ENCODE measurements around the gene ITGA7. TPM values are rescaled to one million over a fixed set of nuclear protein-coding genes. Genes with fewer than 3 reads are reported as not detected.

ITGA7 gene
- total RNA-seq, 1 donor: 13.9 TPM

- TF ChIP-seq, protein P1, sequence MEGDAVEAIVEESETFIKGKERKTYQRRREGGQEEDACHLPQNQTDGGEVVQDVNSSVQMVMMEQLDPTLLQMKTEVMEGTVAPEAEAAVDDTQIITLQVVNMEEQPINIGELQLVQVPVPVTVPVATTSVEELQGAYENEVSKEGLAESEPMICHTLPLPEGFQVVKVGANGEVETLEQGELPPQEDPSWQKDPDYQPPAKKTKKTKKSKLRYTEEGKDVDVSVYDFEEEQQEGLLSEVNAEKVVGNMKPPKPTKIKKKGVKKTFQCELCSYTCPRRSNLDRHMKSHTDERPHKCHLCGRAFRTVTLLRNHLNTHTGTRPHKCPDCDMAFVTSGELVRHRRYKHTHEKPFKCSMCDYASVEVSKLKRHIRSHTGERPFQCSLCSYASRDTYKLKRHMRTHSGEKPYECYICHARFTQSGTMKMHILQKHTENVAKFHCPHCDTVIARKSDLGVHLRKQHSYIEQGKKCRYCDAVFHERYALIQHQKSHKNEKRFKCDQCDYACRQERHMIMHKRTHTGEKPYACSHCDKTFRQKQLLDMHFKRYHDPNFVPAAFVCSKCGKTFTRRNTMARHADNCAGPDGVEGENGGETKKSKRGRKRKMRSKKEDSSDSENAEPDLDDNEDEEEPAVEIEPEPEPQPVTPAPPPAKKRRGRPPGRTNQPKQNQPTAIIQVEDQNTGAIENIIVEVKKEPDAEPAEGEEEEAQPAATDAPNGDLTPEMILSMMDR (IDR thresholded peaks at IDR 0.05; ENCODE audit: insufficient read depth, low read length): peak; percentile 34
- peak overlapping the region; percentile 66 for H3K4me3 ChIP-seq (ENCODE audit: low read depth, low read length)
- no peak for DNase-seq (ENCODE audit: low read depth)
These were observed 1.8 kb downstream of the ITGA7 start for GRCh38 chr12:55705782-55706402.

- TF ChIP-seq, protein P1 (IDR thresholded peaks at IDR 0.05; ENCODE audit: insufficient read depth, low read length): no peak
- DNase-seq (ENCODE audit: low read depth): peak; percentile 63
- H3K4me3 ChIP-seq (ENCODE audit: low read depth, low read length): no peak overlapping the region
These were observed 2.6 kb downstream of the ITGA7 start for GRCh38 chr12:55704824-55705718.

- peak; percentile 78 for DNase-seq (ENCODE audit: low read depth)
- TF ChIP-seq, protein P1 (IDR thresholded peaks at IDR 0.05; ENCODE audit: insufficient read depth, low read length): no peak
- no peak overlapping the region for H3K4me3 ChIP-seq (ENCODE audit: low read depth, low read length)
These were observed 3.6 kb downstream of the ITGA7 start for GRCh38 chr12:55703901-55704761.

- no peak overlapping the region for H3K4me3 ChIP-seq (ENCODE audit: low read depth, low read length)
- TF ChIP-seq, protein P1 (IDR thresholded peaks at IDR 0.05; ENCODE audit: insufficient read depth, low read length): no peak
- no peak for DNase-seq (ENCODE audit: low read depth)
These were observed 4.4 kb downstream of the ITGA7 start for GRCh38 chr12:55703288-55703687.

DNA sequence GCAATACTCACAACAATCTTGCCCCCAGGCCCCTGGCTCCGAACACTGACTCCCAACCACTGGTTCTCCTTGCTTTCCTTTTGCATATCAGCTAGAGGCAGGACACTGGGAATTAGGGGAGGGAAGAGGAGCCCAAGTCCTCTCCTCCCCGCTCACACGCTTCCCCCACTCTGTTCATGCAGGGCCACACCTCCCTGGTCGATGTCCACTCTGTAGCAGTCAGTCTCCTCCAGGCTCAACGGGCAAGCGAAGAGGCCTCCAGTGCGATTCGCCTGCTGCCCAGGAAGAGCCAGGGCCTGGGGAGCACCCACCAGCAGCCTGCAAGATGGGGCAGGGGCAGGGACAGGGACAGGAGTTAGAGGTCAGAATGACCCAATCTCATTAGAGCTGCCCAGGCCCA is 4.8 kb downstream of the ITGA7 start:
- DNase-seq (ENCODE audit: low read depth): no peak
- H3K4me3 ChIP-seq (ENCODE audit: low read depth, low read length): no peak overlapping the region
- TF ChIP-seq, protein P1 (IDR thresholded peaks at IDR 0.05; ENCODE audit: insufficient read depth, low read length): no peak

DNA sequence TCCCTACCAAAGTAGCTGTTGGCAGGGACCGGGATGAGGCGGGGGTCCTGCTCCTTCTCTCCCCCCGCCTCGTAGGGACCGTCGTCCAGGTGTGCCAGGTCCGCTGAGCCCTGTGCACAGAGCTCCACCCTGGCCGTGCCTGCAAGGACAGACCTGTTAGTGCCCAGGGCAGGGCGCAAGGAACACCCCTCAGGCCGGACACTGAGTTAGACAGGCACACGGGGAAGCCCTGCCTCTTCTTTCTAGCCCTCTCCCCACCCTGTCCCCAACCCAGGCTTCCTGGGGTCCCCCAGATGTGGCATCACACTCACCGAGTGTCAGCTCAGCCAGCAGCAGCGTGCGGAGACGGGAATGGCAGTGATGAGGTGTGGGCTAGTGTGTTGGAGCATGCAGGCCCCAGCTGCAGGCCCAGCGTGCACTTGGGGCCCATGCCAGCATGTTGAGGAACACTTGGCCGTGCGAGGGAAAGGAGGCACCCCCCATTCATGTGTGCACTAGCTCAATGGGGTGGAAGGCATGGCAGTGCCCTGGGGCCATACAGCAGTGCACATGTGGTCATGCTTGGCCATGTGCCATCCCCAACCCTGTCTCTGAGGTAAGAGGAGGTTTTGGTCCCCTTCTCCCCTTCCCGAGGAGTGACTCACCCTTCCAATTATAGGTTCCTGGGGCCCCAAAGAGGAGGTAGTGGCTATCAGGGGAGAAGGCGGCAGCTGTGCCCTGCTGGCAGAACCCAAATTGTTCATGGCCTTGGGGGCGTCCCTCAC is 7.3 kb downstream of the ITGA7 start:
- DNase-seq (ENCODE audit: low read depth): no peak
- H3K4me3 ChIP-seq (ENCODE audit: low read depth, low read length): no peak overlapping the region
- TF ChIP-seq, protein P1 (IDR thresholded peaks at IDR 0.05; ENCODE audit: insufficient read depth, low read length): no peak
